Gastroesophageal sphincter (tissue), 3 donors: Measurements from ENCODE around the gene MED8.

Experiments
- CTCF ChIP-seq, 4 experiments: fragments of 200-600 bp in 2 of 4; fragments of 450-650 bp in 2 of 4; sonication (generic) in 1 of 4; IDR thresholded peaks; one replicate each; pipeline ENCODE4 v1.5.1; 2017 to 2019; ENCODE audit warnings: antibody characterized with exemption in 4 of 4, mild to moderate bottlenecking in 2 of 4, moderate library complexity in 2 of 4
- POLR2A ChIP-seq, 2 donors: fragments of 450-650 bp; IDR thresholded peaks; one replicate each; pipeline ENCODE4 v1.6.1; 2017; ENCODE audit warnings: antibody characterized with exemption in 2 of 2, mild to moderate bottlenecking in 2 of 2, moderate library complexity in 1 of 2

DNA sequence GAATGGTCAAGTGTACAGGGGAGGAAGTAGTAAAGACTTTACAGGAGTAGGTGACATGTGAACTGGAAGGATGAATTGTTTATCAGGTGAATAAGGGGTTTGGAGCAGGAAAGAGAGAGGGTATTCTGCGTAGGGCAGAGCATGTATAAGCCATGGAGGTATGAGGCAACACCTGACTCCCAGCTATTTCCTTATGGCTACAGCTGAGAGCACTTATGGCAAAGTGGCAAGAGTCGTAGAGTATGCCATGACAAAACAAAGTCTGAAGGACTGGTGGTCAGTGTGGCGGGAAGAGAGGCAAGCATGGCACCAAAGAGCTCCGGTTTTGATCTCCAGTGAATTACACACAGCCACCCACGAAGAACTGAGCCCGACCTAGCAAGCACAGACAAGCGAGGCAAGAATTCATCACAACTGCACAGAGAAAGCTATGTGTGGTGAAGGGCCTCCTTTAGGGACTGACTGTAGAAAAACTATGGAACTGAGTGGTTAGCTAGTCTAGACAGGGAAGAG, 12.8 kb downstream of the MED8 start:
- TF ChIP-seq POLR2A (IDR thresholded peaks at IDR 0.05) = no peak
- TF ChIP-seq CTCF (IDR thresholded peaks at IDR 0.05) = no peak
